ENCODE results near the gene ARMC9. TPM values are rescaled to one million over a fixed set of nuclear protein-coding genes. Genes with fewer than 3 reads are reported as not detected.

Gene ARMC9
- total RNA-seq, 1 experiment from 2014 or later = 16.4 TPM

DNA sequence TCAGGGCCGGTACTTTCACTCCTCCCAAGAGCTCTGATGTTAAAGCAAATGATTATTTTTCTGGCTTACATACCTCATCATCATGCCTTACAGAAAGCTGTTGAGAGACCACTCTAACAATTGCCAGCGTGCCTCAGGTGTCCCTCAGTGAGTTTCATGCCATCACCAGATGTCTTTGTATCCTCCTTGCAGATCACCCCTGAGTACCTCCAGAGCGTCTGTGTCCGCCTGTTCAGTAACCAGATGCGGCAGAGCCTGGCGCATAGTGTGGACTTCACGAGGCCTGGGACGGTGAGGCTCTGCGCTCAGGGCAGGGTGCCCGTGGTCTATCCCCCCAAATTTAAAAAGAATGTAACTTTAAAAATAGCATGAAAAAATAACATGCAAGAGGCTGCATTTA lies 41.3 kb downstream of the ARMC9 start (continued):
- TF ChIP-seq, protein P1, sequence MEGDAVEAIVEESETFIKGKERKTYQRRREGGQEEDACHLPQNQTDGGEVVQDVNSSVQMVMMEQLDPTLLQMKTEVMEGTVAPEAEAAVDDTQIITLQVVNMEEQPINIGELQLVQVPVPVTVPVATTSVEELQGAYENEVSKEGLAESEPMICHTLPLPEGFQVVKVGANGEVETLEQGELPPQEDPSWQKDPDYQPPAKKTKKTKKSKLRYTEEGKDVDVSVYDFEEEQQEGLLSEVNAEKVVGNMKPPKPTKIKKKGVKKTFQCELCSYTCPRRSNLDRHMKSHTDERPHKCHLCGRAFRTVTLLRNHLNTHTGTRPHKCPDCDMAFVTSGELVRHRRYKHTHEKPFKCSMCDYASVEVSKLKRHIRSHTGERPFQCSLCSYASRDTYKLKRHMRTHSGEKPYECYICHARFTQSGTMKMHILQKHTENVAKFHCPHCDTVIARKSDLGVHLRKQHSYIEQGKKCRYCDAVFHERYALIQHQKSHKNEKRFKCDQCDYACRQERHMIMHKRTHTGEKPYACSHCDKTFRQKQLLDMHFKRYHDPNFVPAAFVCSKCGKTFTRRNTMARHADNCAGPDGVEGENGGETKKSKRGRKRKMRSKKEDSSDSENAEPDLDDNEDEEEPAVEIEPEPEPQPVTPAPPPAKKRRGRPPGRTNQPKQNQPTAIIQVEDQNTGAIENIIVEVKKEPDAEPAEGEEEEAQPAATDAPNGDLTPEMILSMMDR (IDR thresholded peaks at IDR 0.05 in 2 of 3, conservative IDR thresholded peaks at IDR 0.05 in 1 of 3; ENCODE audit: borderline replicate concordance in 1 of 3, insufficient read depth in 1 of 3, low read depth in 2 of 3, low read length in 2 of 3) = no peak
- TF ChIP-seq, protein P2, sequence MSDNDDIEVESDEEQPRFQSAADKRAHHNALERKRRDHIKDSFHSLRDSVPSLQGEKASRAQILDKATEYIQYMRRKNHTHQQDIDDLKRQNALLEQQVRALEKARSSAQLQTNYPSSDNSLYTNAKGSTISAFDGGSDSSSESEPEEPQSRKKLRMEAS (IDR thresholded peaks at IDR 0.05) = no peak
- TF ChIP-seq EGR1 (IDR thresholded peaks at IDR 0.05; ENCODE audit: low read depth) = no peak

DNA sequence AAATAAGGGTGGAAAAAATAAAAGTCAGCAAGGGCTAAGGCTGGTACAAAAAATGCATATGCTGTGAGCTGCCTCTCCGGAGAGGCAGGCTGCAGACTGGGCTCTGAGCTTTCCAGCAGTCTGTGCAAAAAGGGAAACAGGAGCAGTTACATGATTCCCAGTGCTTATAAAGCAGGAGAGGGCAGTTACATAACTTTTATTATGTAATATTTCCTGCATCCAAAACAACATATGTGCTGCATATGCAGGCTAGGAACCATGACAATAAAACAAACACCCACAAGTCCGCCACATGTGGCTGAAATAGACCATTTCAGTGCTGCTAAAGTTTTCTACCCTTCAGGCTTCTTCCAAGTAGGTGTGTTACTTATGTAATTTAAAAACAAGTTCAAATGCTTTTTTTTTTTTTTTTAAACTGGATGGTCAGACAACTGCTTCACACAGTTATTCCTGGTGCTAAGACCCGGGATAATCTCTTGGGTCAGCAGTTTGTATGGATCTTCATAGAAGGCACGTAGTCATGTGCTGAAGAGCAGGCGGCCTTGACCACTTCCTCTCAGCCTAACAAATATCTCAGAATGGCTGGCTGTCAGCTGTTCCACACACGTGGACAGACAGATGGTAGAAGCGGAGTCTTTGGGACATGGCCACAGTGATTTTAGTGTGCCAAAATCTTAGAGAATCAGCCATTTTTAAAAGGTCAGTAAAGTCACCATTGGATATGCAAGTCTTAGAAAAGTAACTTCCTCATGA lies 43.5 kb downstream of the ARMC9 start:
- POLR2A ChIA-PET = no interaction called here
- Histone ChIP-seq H3K4me1 (ENCODE audit: control insufficient read depth in 1 of 2, insufficient read depth in 2 of 2, low read length in 2 of 2) (no peaks in the 10 kb centered on the region), H3K36me3 (ENCODE audit: control insufficient read depth in 1 of 2, insufficient read depth in 2 of 2, low read length in 2 of 2) (no peaks in the 10 kb centered on the region), H3K9me2 (ENCODE audit: insufficient read depth) (no peaks in the 10 kb centered on the region), H4K20me1 (ENCODE audit: insufficient read depth) (no peaks in the 10 kb centered on the region), H3K4me2 (ENCODE audit: low read length) (no peak overlapping the region), H3K9me3 (ENCODE audit: control insufficient read depth in 1 of 2, insufficient read depth in 1 of 2, low read depth in 1 of 2, low read length in 2 of 2) (no peaks in the 10 kb centered on the region), H2AFZ (ENCODE audit: low read depth, low read length, poor library complexity, severe bottlenecking) (no peak overlapping the region), H3K27me3 (ENCODE audit: insufficient read depth, low read length) (no peaks in the 10 kb centered on the region), H3K79me2 (ENCODE audit: insufficient read depth, low read length) (no peaks in the 10 kb centered on the region), H3K4me3 (replicated peaks in 1 of 2; ENCODE audit: low read depth in 1 of 2, low read length in 2 of 2) (no peak overlapping the region), H3K27ac (ENCODE audit: low read depth, low read length) (no peak overlapping the region), H3K9ac (ENCODE audit: low read length) (no peak overlapping the region)
- CTCF ChIA-PET = no interaction called here
- intact Hi-C loops (cut with micrococcal nuclease) = no loop called here
- BruUV-seq (replicated peaks) = no TSS peak
- DNase-seq (ENCODE audit: low read depth, low spot score) (no peak), ATAC-seq (no peak)
- TF ChIP-seq, protein P2 (IDR thresholded peaks at IDR 0.05) = no peak
- TF ChIP-seq JUND (IDR thresholded peaks at IDR 0.05) (no peak), CEBPB (IDR thresholded peaks at IDR 0.05; ENCODE audit: low read depth) (no peak), SIN3A (IDR thresholded peaks at IDR 0.05; ENCODE audit: low read depth) (no peak)
- TF ChIP-seq, protein P3, sequence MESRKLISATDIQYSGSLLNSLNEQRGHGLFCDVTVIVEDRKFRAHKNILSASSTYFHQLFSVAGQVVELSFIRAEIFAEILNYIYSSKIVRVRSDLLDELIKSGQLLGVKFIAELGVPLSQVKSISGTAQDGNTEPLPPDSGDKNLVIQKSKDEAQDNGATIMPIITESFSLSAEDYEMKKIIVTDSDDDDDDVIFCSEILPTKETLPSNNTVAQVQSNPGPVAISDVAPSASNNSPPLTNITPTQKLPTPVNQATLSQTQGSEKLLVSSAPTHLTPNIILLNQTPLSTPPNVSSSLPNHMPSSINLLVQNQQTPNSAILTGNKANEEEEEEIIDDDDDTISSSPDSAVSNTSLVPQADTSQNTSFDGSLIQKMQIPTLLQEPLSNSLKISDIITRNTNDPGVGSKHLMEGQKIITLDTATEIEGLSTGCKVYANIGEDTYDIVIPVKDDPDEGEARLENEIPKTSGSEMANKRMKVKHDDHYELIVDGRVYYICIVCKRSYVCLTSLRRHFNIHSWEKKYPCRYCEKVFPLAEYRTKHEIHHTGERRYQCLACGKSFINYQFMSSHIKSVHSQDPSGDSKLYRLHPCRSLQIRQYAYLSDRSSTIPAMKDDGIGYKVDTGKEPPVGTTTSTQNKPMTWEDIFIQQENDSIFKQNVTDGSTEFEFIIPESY (IDR thresholded peaks at IDR 0.05; ENCODE audit: extremely low read depth, insufficient replicate concordance, low read length) = no peak
- TF ChIP-seq, protein P1 (IDR thresholded peaks at IDR 0.05 in 2 of 3, conservative IDR thresholded peaks at IDR 0.05 in 1 of 3; ENCODE audit: borderline replicate concordance in 1 of 3, insufficient read depth in 1 of 3, low read depth in 2 of 3, low read length in 2 of 3) = no peak
- RAD21 ChIA-PET (ENCODE audit: low non-redundant PET in 1 of 2, low total read pairs in 2 of 2, uncharacterized antibody in 2 of 2, unreplicated experiment in 2 of 2) = no interaction called here
